SU-DHL-6 (cell line): Measurements from ENCODE around the gene GCNT4.

ENCODE experiments used
- EZH2phosphoT487 ChIP-seq: fragments of 200-600 bp; sonication (generic), shearing (Covaris generic); conservative IDR thresholded peaks from 2 replicates; pipeline ENCODE4 v1.6.1; 2018; ENCODE audit warnings: mild to moderate bottlenecking, antibody characterized with exemption, low read length, moderate library complexity, mixed read lengths
- TF ChIP-seq, protein P1 (sequence below): fragments of 200-600 bp; sonication (generic); IDR thresholded peaks from one replicate; pipeline ENCODE4 v1.5.1; 2017; ENCODE audit warnings: antibody characterized with exemption, mild to moderate bottlenecking, low read length, moderate library complexity; ENCODE audit not compliant: insufficient read depth, poor library complexity, severe bottlenecking

DNA sequence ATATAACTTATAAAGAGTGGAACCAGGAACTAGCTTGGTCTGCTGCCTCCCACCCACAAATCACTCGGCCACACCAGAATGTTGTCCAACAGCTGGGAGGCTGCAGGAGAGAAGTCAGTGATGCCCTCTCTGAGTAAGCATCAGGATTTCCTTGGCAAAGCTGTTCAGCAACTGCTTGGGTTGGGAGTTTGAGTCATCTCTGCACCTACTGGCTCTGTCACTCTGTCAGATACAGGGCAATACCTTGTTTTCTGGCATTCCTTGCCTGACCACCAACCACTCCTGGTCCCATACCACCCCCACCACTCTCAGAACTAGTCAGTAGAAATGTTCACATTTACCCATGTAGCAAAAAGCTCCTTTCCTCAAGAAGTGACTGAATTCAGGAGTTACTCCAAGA, 36.8 kb upstream of the GCNT4 start:
- TF ChIP-seq, protein P1, sequence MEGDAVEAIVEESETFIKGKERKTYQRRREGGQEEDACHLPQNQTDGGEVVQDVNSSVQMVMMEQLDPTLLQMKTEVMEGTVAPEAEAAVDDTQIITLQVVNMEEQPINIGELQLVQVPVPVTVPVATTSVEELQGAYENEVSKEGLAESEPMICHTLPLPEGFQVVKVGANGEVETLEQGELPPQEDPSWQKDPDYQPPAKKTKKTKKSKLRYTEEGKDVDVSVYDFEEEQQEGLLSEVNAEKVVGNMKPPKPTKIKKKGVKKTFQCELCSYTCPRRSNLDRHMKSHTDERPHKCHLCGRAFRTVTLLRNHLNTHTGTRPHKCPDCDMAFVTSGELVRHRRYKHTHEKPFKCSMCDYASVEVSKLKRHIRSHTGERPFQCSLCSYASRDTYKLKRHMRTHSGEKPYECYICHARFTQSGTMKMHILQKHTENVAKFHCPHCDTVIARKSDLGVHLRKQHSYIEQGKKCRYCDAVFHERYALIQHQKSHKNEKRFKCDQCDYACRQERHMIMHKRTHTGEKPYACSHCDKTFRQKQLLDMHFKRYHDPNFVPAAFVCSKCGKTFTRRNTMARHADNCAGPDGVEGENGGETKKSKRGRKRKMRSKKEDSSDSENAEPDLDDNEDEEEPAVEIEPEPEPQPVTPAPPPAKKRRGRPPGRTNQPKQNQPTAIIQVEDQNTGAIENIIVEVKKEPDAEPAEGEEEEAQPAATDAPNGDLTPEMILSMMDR: no peak
- no peak for TF ChIP-seq EZH2phosphoT487
